NOMO-1 (cell line): ENCODE measurements around the gene SLC37A1.

ENCODE experiments used
- DNase-seq, 2 experiments: peaks; one replicate each; lab custom pipeline; 2025; ENCODE audit not compliant: unreplicated experiment in 2 of 2; lab: John Stamatoyannopoulos, UW

The SLC37A1 gene

DNA sequence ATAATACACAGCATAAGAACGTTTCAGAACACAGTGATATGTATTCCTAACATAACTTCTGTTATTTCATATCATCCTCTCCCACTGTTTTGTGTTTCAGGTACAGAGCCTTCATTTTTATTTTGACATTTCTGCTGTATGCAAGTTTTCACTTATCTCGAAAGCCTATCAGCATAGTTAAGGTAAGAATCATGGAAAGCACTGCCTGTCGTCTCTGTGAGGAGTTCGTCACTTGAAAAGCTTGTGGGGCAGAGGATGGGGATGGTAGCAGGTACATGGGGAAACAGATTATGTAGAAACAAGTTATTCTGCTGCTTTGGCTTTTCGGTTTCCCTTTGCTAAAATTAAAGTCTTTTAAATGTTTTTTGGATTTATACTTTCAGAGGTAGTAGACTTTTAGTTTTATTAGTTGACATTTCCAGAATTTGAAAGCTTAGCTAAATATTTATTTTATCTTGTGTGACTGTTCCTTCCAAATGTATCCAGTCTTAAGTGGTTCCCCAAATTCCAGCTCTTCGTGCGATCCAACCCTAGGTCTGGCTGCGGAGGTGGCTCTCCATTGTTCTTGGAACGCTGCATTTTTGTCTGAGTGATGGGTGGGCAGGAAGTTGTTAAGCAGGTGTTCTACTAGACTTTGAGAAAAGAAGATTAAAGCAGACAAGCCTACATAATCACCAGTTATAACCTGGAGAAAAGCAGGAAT, 12.2 kb downstream of the SLC37A1 start:
- DNase-seq: no peak

- no peak for DNase-seq
Observed at GRCh38 chr21:42526379-42526727, 12.7 kb downstream of the SLC37A1 start.

GRCh38 chr21:42527127-42527488, 13.5 kb downstream of the SLC37A1 start:
- DNase-seq: no peak

DNA sequence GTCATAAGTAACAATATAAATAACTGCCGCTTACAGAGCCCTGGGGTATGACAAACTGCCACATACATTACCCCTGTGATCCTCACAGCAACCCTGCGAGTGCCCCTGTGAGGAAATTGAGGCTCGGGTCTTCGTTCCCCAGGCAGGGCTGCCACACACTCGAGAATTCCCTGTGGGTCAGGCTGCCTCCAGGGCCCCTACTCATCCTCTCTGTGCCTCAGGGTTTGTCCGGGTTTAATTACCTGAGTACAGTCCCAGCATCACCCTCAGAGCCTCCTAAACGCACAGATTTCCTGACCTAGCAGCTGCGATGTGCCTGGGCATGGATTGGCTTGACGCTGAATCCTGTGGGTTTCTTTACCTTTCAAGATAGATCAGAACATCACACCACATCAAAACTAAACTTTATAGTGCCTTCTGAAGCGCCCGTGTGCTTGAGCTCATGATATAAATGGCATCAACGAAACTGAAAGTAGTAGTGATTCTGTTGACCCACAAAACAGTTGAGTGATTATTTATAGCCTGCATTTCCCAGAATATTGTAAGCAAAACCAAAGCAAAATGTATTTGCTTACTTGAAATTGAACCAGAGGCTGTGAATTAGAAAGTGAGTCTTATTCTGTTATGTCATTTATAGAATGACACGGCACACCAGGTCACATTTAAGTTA, 14.0 kb downstream of the SLC37A1 start:
- DNase-seq: peak in 1 of 2 experiments; percentile 20

GRCh38 chr21:42530167-42530518, 16.5 kb downstream of the SLC37A1 start:
- no peak for DNase-seq

- no peak for DNase-seq
Observed at GRCh38 chr21:42531771-42532170, 18.1 kb downstream of the SLC37A1 start.

- no peak for DNase-seq
Observed at GRCh38 chr21:42532466-42533181, 19.0 kb downstream of the SLC37A1 start.

- no peak for DNase-seq
Observed at GRCh38 chr21:42533306-42533962, 19.8 kb downstream of the SLC37A1 start.

DNA sequence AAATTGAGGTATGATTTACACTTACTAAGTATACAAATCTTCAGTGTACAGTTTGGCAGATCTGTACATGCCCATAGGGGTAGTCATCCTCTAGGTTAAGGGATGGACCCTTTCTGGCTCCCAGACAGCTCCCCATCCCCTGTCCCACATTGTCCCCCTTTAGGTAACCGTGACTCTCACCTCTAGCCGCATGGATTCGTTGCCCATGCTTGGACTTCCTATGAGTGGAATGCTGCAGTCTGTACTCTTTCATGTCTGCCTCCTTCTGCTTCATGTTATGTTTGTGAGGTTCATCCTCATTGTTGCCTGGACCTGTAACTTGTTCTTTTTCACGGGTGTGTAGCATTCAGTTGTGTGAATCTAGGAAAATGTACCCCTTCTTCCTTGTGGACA, 20.3 kb downstream of the SLC37A1 start:
- no peak for DNase-seq

DNA sequence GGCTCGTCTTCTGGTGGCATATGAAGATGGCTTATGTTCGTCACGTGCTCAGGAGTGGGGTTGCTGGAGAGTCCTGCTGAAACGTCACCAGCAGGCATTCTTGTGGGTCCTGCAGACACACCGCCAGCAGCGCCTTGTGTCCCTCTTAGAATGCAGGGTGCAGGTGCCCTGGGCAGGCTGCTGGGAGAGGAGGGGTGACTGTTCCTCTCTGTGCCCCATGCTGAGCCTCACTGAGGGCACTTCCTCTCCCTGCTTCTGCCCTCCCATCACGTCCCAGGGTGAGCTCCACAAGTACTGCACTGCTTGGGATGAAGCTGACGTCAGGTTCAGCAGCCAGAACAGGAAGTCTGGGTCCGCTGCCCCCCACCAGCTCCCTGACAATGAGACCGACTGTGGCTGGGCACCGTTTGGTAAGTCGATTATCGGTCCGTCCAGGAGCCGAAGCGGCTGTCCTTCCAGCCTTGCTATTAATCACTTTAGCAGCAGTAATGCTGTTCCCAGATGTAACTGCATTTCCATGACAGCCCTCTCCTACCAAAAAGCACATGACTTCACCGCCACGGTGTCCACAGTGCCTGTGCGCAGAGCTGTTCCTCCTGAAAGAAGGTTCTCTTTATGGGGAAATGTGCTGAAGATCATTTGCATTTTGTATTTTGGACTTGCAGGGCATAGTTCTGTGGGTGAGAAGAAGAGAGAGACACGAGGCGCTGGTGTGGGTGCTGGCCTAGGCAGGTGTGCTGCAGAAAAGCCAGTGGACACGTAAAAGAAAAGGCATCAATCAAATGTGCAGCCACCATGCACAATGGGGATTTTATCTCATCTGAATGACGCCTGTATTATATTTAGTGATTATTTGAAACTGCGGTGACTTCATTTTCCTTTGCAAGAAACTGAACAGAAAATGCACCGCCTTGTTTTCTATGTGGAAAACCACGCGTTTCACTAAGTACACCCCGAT, 21.0 kb downstream of the SLC37A1 start:
- no peak for DNase-seq

- no peak for DNase-seq
Observed at GRCh38 chr21:42535602-42536171, 22.0 kb downstream of the SLC37A1 start.

- DNase-seq: no peak
Observed at GRCh38 chr21:42536601-42537000, 22.9 kb downstream of the SLC37A1 start.

GRCh38 chr21:42537106-42537742, 23.6 kb downstream of the SLC37A1 start:
- DNase-seq: no peak

GRCh38 chr21:42538479-42539275, 25.0 kb downstream of the SLC37A1 start:
- no peak for DNase-seq

- DNase-seq: no peak
Observed at GRCh38 chr21:42539342-42539741, 25.7 kb downstream of the SLC37A1 start.

GRCh38 chr21:42539931-42540343, 26.3 kb downstream of the SLC37A1 start:
- DNase-seq: no peak

GRCh38 chr21:42540396-42540795, 26.7 kb downstream of the SLC37A1 start:
- DNase-seq: no peak

GRCh38 chr21:42541174-42541573, 27.5 kb downstream of the SLC37A1 start:
- DNase-seq: no peak

- DNase-seq: no peak
Observed at GRCh38 chr21:42541618-42542017, 28.0 kb downstream of the SLC37A1 start.
